ENCODE measurements around the gene SHC3. TPM values are rescaled to one million over a fixed set of nuclear protein-coding genes. Genes with fewer than 3 reads are reported as not detected.

Gene SHC3
- total and polyA plus RNA-seq, 2 of the 4 experiments (the other 2 are of a cell fraction): 4.5 to 13.3 TPM

GRCh38 chr9:89097219-89097618 lies 81.4 kb downstream of the SHC3 start:
- H3K27me3 ChIP-seq (ENCODE audit: control insufficient read depth, insufficient read depth, low read length): no peaks in the 10 kb centered on the region
- H3K9me1 ChIP-seq (ENCODE audit: insufficient read depth, low read length): peaks cover 11% of the 10 kb centered on the region; the same call in 1 of the 2 replicates
- in situ Hi-C loops (cut with MboI; ENCODE audit: low sequenced_read_pairs) (no loop called here), dilution Hi-C loops (cut with HindIII; ENCODE audit: low sequenced_read_pairs, unreplicated experiment) (no loop called here), intact Hi-C loops (cut with micrococcal nuclease) (no loop called here)
- no peak overlapping the region for H2AFZ ChIP-seq (replicated peaks; ENCODE audit: low read length, poor library complexity)
- H3K9ac ChIP-seq (ENCODE audit: low read depth, low read length): no peak overlapping the region
- no peak overlapping the region for H3K4me2 ChIP-seq (ENCODE audit: low read depth, low read length)
- H4K8ac ChIP-seq (ENCODE audit: low read depth in 2 of 2, low read length in 2 of 2): no peak overlapping the region
- no peak overlapping the region for H3K4ac ChIP-seq (ENCODE audit: low read depth, low read length)
- ATAC-seq (ENCODE audit: low read depth) (no peak), DNase-seq (no peak)
- H3K23ac ChIP-seq (ENCODE audit: low read depth, low read length): no peak overlapping the region
- no peaks in the 10 kb centered on the region for H3K9me3 ChIP-seq (ENCODE audit: control insufficient read depth, insufficient read depth, low read length)
- H4K20me1 ChIP-seq (ENCODE audit: insufficient read depth, low read length): no peaks in the 10 kb centered on the region
- no peak overlapping the region for H2AK9ac ChIP-seq (replicated peaks; ENCODE audit: low read depth, low read length, poor library complexity)
- H2BK5ac ChIP-seq (ENCODE audit: low read depth, low read length, poor library complexity, severe bottlenecking): no peak overlapping the region
- no peak overlapping the region for H3K27ac ChIP-seq (ENCODE audit: insufficient read depth, low read length)
- H2BK15ac ChIP-seq (ENCODE audit: low read depth, low read length): no peak overlapping the region
- no peak overlapping the region for H3K14ac ChIP-seq (replicated peaks; ENCODE audit: low read depth, low read length)
- no peaks in the 10 kb centered on the region for H3K36me3 ChIP-seq (ENCODE audit: control insufficient read depth, insufficient read depth, low read length)
- H2BK20ac ChIP-seq (ENCODE audit: low read depth, low read length): no peak overlapping the region
- no peak overlapping the region for H4K5ac ChIP-seq (ENCODE audit: low read depth, low read length)
- no peak overlapping the region for H2AK5ac ChIP-seq (ENCODE audit: low read depth, low read length)
- ChIA-PET CTCF (interaction anchor here (0.9 to 1.0 kb wide), 2 partner anchors 12 to 15 kb away, joined by 3 read pairs; no protein-coding TSS in a partner anchor), POLR2A (ENCODE audit: unreplicated experiment) (no interaction called here)
- peaks cover 0 to 4% of the 10 kb centered on the region in 2 experiments; a peak in 1 of 4 replicates for H3K79me1 ChIP-seq (ENCODE audit: low read depth in 1 of 2, low read length in 2 of 2)
- H4K91ac ChIP-seq (ENCODE audit: insufficient read depth, low read depth, low read length): no peak overlapping the region
- BruUV-seq (replicated peaks): no TSS peak
- H3K4me3 ChIP-seq (ENCODE audit: insufficient read depth, low read depth, low read length): no peak overlapping the region
- no peak overlapping the region for H3K18ac ChIP-seq (ENCODE audit: low read depth, low read length)
- WGBS, 2 experiments (ENCODE audit: extremely low coverage in 2 of 2, insufficient read length in 1 of 2): no CpG with 5 or more reads among the region's 2 CpGs
- peaks cover 9% of the 10 kb centered on the region for H3K4me1 ChIP-seq (ENCODE audit: control insufficient read depth, insufficient read depth, low read length)
- no peak overlapping the region for H3K56ac ChIP-seq (ENCODE audit: extremely low read depth, insufficient read depth, low read length)
- TF ChIP-seq USF2 (IDR thresholded peaks at IDR 0.05; ENCODE audit: low read depth, low read length) (no peak), CTCF (conservative IDR thresholded peaks at IDR 0.05; ENCODE audit: low read depth, low read length) (no peak), MXI1 (IDR thresholded peaks at IDR 0.05; ENCODE audit: borderline replicate concordance, low read depth, low read length) (no peak), MAZ (IDR thresholded peaks at IDR 0.05; ENCODE audit: borderline replicate concordance, low read depth, low read length) (no peak), POLR2A (IDR thresholded peaks at IDR 0.05; ENCODE audit: low read depth, low read length) (no peak), RFX5 (IDR thresholded peaks at IDR 0.05; ENCODE audit: low read depth, low read length) (no peak), NFE2L2 (IDR thresholded peaks at IDR 0.05; ENCODE audit: low read depth, low read length) (no peak), MAFK (IDR thresholded peaks at IDR 0.05; ENCODE audit: low read depth, low read length) (no peak), ELK1 (IDR thresholded peaks at IDR 0.05; ENCODE audit: borderline replicate concordance, low read depth, low read length) (no peak)
- H2BK120ac ChIP-seq (ENCODE audit: low read depth, low read length): no peak overlapping the region
